Epithelial cell of proximal tubule (primary cell): Measurements from ENCODE around the gene HSPB9. TPM values are rescaled to one million over a fixed set of nuclear protein-coding genes. Genes with fewer than 3 reads are reported as not detected.

Experiments used
- DNase-seq: peaks from one replicate; pipeline ENCODE4 v3.0.0-alpha.2; 2011; ENCODE audit warnings: low read depth
- H3K4me3 ChIP-seq: 2 replicates; pipeline ENCODE4 v1.5.1; 2011; ENCODE audit warnings: low read depth, mild to moderate bottlenecking, low read length
- CTCF ChIP-seq: conservative IDR thresholded peaks from 2 replicates; pipeline ENCODE4 v1.5.1; 2012; ENCODE audit warnings: low read depth, mild to moderate bottlenecking, low read length
- total RNA-seq: library from RNA; depleted of rRNA; stranded (reverse); fragments of >200 nt; gene quantifications from 2 replicates; pipeline ENCODE4 v1.2.3, GENCODE V29; 2015

HSPB9 gene
- total RNA-seq, 1 donor from 2014 or later, result not detected

- DNase-seq, result no peak
- H3K4me3 ChIP-seq, result peak within 1 kb of the TSS; percentile 65
- no peak for TF ChIP-seq CTCF
These were observed 1.5 kb upstream of the HSPB9 start, which contains the start of gene KAT2A for GRCh38 chr17:42120770-42121769. TSS of gene KAT2A (minus strand) at chr17:42121367. CDS start at chr17:42121304, 63 bp downstream.

DNA sequence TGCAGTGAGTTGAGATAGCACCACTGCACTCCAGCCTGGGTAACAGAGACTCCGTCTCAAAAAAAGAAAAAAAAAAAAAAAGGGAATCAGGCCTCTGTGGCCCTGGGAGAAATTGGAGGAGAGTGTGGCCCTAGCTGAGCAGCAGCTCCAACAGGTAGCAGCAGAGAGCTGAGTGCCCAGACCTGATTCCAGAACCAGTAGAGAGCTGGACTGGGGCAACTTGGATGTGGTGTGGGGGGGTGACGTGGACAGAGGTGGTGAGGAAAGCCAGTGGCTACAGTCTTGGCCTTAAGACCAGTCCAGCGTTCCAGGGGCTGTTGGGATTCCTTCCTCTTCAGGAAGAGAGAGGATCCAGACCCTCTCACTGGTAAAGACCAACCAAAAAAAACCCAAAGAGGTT is 1.7 kb downstream of the HSPB9 start:
- no peak overlapping the region for H3K4me3 ChIP-seq
- peak; percentile 26 for TF ChIP-seq CTCF
- no peak for DNase-seq

DNA sequence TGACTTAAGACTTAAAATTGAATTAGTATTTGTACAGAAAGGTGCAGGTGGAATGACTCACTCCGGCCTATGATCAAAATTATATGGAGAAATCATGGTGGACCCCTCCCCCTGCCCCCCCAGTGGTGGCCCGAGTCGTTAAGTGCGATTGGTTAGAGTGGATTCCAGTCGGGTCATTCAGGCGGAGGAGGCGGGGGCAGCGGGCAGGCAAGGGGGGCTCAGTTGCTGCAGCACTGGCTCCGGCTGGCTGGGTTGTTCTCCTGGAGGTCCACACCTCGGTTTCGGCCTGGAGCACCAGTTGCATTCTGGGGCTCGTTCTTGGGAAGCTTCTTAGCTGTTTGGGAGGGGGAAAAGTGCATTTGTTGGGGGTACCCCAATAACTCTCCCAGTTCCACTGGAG is 3.0 kb downstream of the HSPB9 start:
- no peak for DNase-seq
- no peak for TF ChIP-seq CTCF
- no peak overlapping the region for H3K4me3 ChIP-seq

- H3K4me3 ChIP-seq, result no peak overlapping the region
- no peak for DNase-seq
- no peak for TF ChIP-seq CTCF
These were observed 4.2 kb downstream of the HSPB9 start for GRCh38 chr17:42126836-42127235.

- no peak for DNase-seq
- no peak for TF ChIP-seq CTCF
- H3K4me3 ChIP-seq, result no peak overlapping the region
These were observed 4.8 kb downstream of the HSPB9 start for GRCh38 chr17:42127414-42127813.

DNA sequence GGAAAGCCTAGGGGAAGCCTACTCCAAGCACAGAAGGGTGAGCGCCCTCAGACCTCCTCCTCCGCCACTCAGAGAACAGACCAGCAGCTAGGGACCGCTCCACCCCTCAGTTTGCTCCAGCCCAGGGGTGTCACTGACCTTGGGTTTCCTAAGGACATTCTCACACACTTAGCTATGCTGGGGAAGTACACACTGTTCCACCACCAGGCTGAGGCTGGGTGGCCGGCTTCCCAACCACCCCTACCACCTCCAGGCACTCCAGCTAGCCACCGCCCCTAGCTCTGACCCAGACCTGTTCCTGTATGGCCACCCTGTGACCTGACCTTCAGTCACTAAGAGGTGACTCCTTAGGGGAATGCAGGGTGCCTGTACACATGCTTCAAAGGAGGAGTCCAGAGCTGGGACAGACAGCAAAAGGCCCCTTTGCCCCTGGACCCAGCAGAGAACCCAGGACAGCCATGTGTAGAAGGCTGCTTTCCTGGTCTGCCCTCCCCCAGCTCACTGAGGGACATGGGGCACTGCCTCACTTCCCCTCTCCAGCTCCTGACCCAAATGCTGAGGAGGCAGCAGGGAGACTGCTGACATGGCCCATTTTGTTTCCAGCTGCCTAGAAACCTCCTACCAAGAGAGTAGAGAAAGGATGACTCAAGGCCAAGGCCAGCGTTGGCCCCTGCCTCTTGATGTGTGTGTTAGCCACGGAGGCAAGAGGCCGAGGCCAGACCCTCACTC is 6.7 kb downstream of the HSPB9 start:
- no peak for DNase-seq
- no peak overlapping the region for H3K4me3 ChIP-seq
- TF ChIP-seq CTCF, result no peak
